ENCODE data around the gene IKBKG.

IKBKG gene

DNA sequence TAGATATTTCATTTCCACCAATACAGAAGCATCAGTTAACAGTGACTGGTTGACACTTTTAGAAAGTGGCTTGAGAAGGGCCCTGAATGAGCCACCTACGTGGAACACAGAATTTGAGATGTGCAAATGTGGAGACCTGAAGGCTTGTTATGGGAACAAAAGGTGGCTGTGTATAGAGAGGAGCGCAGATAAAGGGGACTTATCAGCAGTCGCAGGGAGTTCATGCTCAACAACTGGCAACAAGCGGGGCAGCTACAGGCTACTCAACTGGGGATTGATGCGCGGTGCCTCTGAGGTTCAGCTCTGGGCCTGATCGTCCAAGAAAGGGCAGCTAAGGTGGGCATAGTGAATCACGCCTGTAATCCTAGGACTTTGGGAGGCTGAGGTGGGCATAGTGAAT, 28.0 kb upstream of the IKBKG start:
- Histone ChIP-seq H3K36me3 (ENCODE audit: insufficient read depth, low read length) (no peaks in the 10 kb centered on the region), H3K9me3 (ENCODE audit: low read depth, low read length) (no peaks in the 10 kb centered on the region), H3K27ac (no peak overlapping the region), H3K9ac (ENCODE audit: insufficient read length) (no peak overlapping the region), H3K4me3 (no peak overlapping the region)
- TF ChIP-seq FOXP2 (optimal IDR thresholded peaks at IDR 0.05; ENCODE audit: control extremely low read depth, extremely low read length, insufficient read depth) = no peak
- TF ChIP-seq EZH2 (IDR thresholded peaks at IDR 0.05) = no peak
- TF ChIP-seq POLR2AphosphoS5 (IDR thresholded peaks at IDR 0.05; ENCODE audit: borderline replicate concordance, low read depth, low read length) = no peak
- DNase-seq (ENCODE audit: low read depth, low spot score) = no peak

GRCh38 chrX:154525606-154526490, 21.6 kb upstream of the IKBKG start:
- H3K9ac ChIP-seq (ENCODE audit: insufficient read length) = no peak overlapping the region
- DNase-seq (ENCODE audit: low read depth, low spot score) = no peak
- no peaks in the 10 kb centered on the region for H3K36me3 ChIP-seq (ENCODE audit: insufficient read depth, low read length)
- H3K9me3 ChIP-seq (ENCODE audit: low read depth, low read length) = no peaks in the 10 kb centered on the region
- no peak overlapping the region for H3K4me3 ChIP-seq
- TF ChIP-seq FOXP2 (optimal IDR thresholded peaks at IDR 0.05; ENCODE audit: control extremely low read depth, extremely low read length, insufficient read depth) (no peak), POLR2AphosphoS5 (IDR thresholded peaks at IDR 0.05; ENCODE audit: borderline replicate concordance, low read depth, low read length) (no peak), EZH2 (IDR thresholded peaks at IDR 0.05) (no peak)
- H3K27ac ChIP-seq = no peak overlapping the region

DNA sequence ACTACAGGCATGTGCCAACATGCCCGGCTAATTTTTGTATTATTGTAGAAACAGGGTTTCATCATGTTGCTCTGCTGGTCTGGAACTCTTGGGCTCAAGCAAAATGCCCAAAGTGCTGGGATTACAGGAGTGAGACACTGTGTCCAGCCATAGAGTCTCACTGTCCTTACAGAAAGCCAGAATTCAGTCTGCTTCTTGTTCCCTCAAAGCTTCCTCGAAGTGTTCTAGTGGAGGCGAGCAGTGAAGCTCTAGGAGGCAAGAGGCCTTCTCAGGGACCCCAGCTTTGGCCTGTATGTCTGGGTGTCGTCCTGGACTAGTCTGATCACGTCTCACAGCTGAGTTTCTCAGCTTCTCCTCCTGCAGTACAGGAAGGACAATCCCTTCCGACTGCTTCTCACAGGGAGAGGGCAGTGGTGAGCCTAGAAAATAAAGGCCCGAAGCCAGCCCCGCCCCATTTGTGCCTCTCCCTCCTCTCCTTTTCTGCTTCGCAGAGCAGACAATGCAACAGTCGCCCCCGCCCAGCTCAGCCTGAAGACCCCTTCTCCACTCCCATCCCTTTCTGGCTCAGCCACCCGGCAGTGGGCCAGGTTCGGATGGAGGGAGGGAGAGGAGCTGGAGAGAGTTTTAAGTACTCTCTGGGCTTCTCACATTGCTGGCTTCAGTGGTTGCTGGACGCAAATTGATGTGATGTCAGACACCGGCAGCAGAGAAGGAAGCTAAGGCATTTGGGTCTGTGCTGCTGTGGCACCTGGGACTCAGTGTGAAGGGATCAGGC, 20.3 kb upstream of the IKBKG start:
- Histone ChIP-seq H3K27ac (no peak overlapping the region), H3K9me3 (ENCODE audit: low read depth, low read length) (no peaks in the 10 kb centered on the region), H3K9ac (ENCODE audit: insufficient read length) (no peak overlapping the region), H3K36me3 (ENCODE audit: insufficient read depth, low read length) (no peaks in the 10 kb centered on the region), H3K4me3 (peak overlapping the region; percentile 36; the same call in 1 of the 2 replicates)
- TF ChIP-seq FOXP2 (optimal IDR thresholded peaks at IDR 0.05; ENCODE audit: control extremely low read depth, extremely low read length, insufficient read depth) = no peak
- TF ChIP-seq POLR2AphosphoS5 (IDR thresholded peaks at IDR 0.05; ENCODE audit: borderline replicate concordance, low read depth, low read length) = no peak
- TF ChIP-seq EZH2 (IDR thresholded peaks at IDR 0.05) = no peak
- no peak for DNase-seq (ENCODE audit: low read depth, low spot score)

DNA sequence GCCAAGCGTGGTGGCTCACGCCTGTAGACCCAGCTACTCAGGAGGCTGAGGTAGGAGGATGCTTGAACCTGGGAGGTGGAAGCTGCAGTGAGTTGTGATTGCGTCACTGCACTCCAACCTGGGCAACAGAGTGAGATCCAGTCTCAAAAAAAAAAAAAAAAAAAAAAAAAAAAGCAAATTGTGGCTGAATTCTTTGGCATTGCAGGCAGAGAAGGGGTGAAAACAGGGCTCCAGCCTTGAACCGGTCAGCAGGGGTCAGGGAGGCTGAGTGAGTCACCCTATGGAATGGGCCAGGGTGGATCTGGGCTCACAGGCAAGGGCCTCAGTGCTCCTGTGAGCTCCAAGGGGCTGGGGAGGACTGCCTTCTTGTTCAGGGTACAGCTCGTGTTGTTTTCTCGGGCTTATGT, 18.2 kb upstream of the IKBKG start:
- H3K27ac ChIP-seq = no peak overlapping the region

DNA sequence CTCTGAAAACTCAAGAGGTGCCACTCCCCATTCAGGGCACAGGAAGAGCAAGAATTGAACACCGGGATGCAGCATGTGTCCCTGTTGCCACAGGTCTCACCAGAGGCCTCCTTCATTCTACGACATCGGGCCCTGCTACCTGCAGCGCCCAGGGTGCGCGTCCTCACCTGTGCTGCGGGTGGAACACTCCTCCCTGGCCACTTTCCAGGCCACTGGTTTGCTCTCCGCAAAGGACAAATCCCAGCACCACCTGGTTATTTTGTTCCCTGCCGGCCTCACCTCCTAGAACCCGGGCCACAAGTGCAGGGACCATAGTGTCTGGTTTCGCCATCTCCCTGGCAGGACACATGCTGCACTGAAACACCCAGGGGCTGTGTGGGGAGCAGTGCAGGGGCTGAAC, 17.1 kb upstream of the IKBKG start:
- H3K27ac ChIP-seq = no peak overlapping the region
- peaks cover 20% of the 10 kb centered on the region; the same call in 1 of the 2 replicates for H3K36me3 ChIP-seq (ENCODE audit: insufficient read depth, low read length)
- H3K9me3 ChIP-seq (ENCODE audit: low read depth, low read length) = no peaks in the 10 kb centered on the region
- TF ChIP-seq FOXP2 (optimal IDR thresholded peaks at IDR 0.05; ENCODE audit: control extremely low read depth, extremely low read length, insufficient read depth) (no peak), POLR2AphosphoS5 (IDR thresholded peaks at IDR 0.05; ENCODE audit: borderline replicate concordance, low read depth, low read length) (no peak), EZH2 (IDR thresholded peaks at IDR 0.05) (no peak)
- no peak for DNase-seq (ENCODE audit: low read depth, low spot score)
- no peak overlapping the region for H3K4me3 ChIP-seq
- H3K9ac ChIP-seq (ENCODE audit: insufficient read length) = no peak overlapping the region

More for the DNA sequence above, 18.2 kb upstream of the IKBKG start:
- Histone ChIP-seq H3K9ac (ENCODE audit: insufficient read length) (no peak overlapping the region), H3K4me3 (no peak overlapping the region), H3K36me3 (ENCODE audit: insufficient read depth, low read length) (peaks cover 14% of the 10 kb centered on the region; the same call in 1 of the 2 replicates), H3K9me3 (ENCODE audit: low read depth, low read length) (no peaks in the 10 kb centered on the region)
- DNase-seq (ENCODE audit: low read depth, low spot score) = no peak
- TF ChIP-seq EZH2 (IDR thresholded peaks at IDR 0.05) (no peak), POLR2AphosphoS5 (IDR thresholded peaks at IDR 0.05; ENCODE audit: borderline replicate concordance, low read depth, low read length) (no peak), FOXP2 (optimal IDR thresholded peaks at IDR 0.05; ENCODE audit: control extremely low read depth, extremely low read length, insufficient read depth) (no peak)

GRCh38 chrX:154531626-154532025, 15.8 kb upstream of the IKBKG start:
- no peak for DNase-seq (ENCODE audit: low read depth, low spot score)
- no peak overlapping the region for H3K27ac ChIP-seq
- H3K36me3 ChIP-seq (ENCODE audit: insufficient read depth, low read length) = peaks cover 21% of the 10 kb centered on the region; the same call in 1 of the 2 replicates
- no peak overlapping the region for H3K9ac ChIP-seq (ENCODE audit: insufficient read length)
- TF ChIP-seq POLR2AphosphoS5 (IDR thresholded peaks at IDR 0.05; ENCODE audit: borderline replicate concordance, low read depth, low read length) (no peak), FOXP2 (optimal IDR thresholded peaks at IDR 0.05; ENCODE audit: control extremely low read depth, extremely low read length, insufficient read depth) (no peak), EZH2 (IDR thresholded peaks at IDR 0.05) (no peak)
- H3K4me3 ChIP-seq = no peak overlapping the region
- H3K9me3 ChIP-seq (ENCODE audit: low read depth, low read length) = no peaks in the 10 kb centered on the region

- no peak overlapping the region for H3K4me3 ChIP-seq
- no peak overlapping the region for H3K9ac ChIP-seq (ENCODE audit: insufficient read length)
- H3K9me3 ChIP-seq (ENCODE audit: low read depth, low read length) = no peaks in the 10 kb centered on the region
- H3K27ac ChIP-seq = no peak overlapping the region
- no peak for DNase-seq (ENCODE audit: low read depth, low spot score)
- peaks cover 21% of the 10 kb centered on the region; the same call in 1 of the 2 replicates for H3K36me3 ChIP-seq (ENCODE audit: insufficient read depth, low read length)
- no peak for TF ChIP-seq FOXP2 (optimal IDR thresholded peaks at IDR 0.05; ENCODE audit: control extremely low read depth, extremely low read length, insufficient read depth)
- TF ChIP-seq EZH2 (IDR thresholded peaks at IDR 0.05) = no peak
- no peak for TF ChIP-seq POLR2AphosphoS5 (IDR thresholded peaks at IDR 0.05; ENCODE audit: borderline replicate concordance, low read depth, low read length)
Observed at GRCh38 chrX:154532690-154533089, 14.7 kb upstream of the IKBKG start.
